ENCODE data around the gene RGS18.

RGS18 gene

DNA sequence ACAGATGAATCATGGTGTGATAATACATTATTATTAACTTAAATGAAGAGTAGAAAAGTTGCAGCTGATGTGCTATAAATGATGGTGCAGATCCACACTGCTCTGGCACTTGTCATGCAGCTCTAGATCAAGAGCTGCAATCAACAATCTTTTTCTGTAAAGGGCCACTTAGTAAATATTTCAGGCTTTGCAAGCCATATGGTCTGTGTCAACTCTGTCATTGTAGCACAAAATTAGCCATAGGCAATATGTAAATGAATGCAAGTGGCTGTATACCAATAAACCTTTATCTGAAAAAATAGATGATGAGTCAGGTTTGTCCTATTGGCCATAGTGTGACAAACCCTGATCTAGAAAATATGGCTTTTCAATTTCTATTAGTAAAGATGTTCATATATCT, 66.6 kb downstream of the RGS18 start:
- DNase-seq (ENCODE audit: low read depth in 1 of 2, low spot score in 1 of 2) = no peak
- Histone ChIP-seq H3K4me3 (replicated peaks; ENCODE audit: insufficient read depth, low read length) (no peak overlapping the region), H3K27me3 (ENCODE audit: insufficient read depth, poor library complexity, severe bottlenecking) (no peaks in the 10 kb centered on the region), H3K27ac (replicated peaks) (no peak overlapping the region)
- TF ChIP-seq POLR2AphosphoS5 (IDR thresholded peaks at IDR 0.05; ENCODE audit: low read depth) (no peak), GABPA (IDR thresholded peaks at IDR 0.05; ENCODE audit: low read depth) (no peak), SPI1 (IDR thresholded peaks at IDR 0.05; ENCODE audit: borderline replicate concordance, low read depth) (no peak)
- TF ChIP-seq, protein P1, sequence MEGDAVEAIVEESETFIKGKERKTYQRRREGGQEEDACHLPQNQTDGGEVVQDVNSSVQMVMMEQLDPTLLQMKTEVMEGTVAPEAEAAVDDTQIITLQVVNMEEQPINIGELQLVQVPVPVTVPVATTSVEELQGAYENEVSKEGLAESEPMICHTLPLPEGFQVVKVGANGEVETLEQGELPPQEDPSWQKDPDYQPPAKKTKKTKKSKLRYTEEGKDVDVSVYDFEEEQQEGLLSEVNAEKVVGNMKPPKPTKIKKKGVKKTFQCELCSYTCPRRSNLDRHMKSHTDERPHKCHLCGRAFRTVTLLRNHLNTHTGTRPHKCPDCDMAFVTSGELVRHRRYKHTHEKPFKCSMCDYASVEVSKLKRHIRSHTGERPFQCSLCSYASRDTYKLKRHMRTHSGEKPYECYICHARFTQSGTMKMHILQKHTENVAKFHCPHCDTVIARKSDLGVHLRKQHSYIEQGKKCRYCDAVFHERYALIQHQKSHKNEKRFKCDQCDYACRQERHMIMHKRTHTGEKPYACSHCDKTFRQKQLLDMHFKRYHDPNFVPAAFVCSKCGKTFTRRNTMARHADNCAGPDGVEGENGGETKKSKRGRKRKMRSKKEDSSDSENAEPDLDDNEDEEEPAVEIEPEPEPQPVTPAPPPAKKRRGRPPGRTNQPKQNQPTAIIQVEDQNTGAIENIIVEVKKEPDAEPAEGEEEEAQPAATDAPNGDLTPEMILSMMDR (IDR thresholded peaks at IDR 0.05; ENCODE audit: insufficient read depth, low read length) = no peak
- TF ChIP-seq, protein P2, sequence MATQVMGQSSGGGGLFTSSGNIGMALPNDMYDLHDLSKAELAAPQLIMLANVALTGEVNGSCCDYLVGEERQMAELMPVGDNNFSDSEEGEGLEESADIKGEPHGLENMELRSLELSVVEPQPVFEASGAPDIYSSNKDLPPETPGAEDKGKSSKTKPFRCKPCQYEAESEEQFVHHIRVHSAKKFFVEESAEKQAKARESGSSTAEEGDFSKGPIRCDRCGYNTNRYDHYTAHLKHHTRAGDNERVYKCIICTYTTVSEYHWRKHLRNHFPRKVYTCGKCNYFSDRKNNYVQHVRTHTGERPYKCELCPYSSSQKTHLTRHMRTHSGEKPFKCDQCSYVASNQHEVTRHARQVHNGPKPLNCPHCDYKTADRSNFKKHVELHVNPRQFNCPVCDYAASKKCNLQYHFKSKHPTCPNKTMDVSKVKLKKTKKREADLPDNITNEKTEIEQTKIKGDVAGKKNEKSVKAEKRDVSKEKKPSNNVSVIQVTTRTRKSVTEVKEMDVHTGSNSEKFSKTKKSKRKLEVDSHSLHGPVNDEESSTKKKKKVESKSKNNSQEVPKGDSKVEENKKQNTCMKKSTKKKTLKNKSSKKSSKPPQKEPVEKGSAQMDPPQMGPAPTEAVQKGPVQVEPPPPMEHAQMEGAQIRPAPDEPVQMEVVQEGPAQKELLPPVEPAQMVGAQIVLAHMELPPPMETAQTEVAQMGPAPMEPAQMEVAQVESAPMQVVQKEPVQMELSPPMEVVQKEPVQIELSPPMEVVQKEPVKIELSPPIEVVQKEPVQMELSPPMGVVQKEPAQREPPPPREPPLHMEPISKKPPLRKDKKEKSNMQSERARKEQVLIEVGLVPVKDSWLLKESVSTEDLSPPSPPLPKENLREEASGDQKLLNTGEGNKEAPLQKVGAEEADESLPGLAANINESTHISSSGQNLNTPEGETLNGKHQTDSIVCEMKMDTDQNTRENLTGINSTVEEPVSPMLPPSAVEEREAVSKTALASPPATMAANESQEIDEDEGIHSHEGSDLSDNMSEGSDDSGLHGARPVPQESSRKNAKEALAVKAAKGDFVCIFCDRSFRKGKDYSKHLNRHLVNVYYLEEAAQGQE (IDR thresholded peaks at IDR 0.05; ENCODE audit: insufficient replicate concordance, low read depth) = no peak

DNA sequence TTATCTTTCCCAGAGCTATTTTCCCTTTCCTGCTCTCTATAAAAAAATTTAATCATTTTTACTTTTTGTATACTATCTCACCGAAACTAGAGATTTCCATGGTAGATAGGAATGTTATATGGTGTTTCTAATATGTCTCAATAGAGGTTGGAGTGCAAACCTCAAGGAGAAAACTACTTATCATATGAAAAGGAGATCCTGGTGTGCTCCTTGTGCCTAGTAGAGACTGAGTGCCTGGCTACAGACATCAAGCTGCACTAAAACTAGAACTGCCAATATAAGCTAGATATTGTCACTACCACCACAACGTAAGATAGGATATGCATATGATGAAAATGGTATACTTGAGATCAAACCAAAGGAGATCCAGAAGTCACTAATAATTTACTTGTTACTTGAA, 67.0 kb downstream of the RGS18 start:
- H3K27me3 ChIP-seq (ENCODE audit: insufficient read depth, poor library complexity, severe bottlenecking) = no peaks in the 10 kb centered on the region
- no peak for TF ChIP-seq SPI1 (IDR thresholded peaks at IDR 0.05; ENCODE audit: borderline replicate concordance, low read depth)
- no peak for TF ChIP-seq GABPA (IDR thresholded peaks at IDR 0.05; ENCODE audit: low read depth)
- TF ChIP-seq, protein P2 (IDR thresholded peaks at IDR 0.05; ENCODE audit: insufficient replicate concordance, low read depth) = no peak
- no peak for TF ChIP-seq POLR2AphosphoS5 (IDR thresholded peaks at IDR 0.05; ENCODE audit: low read depth)
- TF ChIP-seq, protein P1 (IDR thresholded peaks at IDR 0.05; ENCODE audit: insufficient read depth, low read length) = no peak
- peak overlapping the region; percentile 4; the same call in 1 of the 2 replicates for H3K27ac ChIP-seq (replicated peaks)
- no peak for DNase-seq (ENCODE audit: low read depth in 1 of 2, low spot score in 1 of 2)
- no peak overlapping the region for H3K4me3 ChIP-seq (replicated peaks; ENCODE audit: insufficient read depth, low read length)

DNA sequence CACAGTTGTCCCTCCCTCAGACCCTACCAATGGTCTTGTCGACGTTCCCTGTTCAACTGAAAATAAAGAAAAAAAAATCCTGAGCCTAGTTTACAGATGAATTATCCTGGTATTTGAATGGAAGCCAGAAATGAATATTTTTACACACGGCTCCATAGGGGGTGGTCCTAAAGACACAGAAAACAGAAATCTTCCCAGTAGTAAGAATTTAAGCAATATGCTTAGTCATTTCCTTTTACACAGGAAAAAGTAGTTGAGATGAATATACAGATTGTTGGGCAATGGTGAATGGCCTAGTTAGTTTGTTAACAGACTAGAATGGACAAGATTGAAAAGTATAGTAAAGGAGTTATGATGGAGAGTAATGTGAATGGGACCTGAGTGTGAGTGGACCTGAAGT, 67.4 kb downstream of the RGS18 start:
- TF ChIP-seq POLR2AphosphoS5 (IDR thresholded peaks at IDR 0.05; ENCODE audit: low read depth) (no peak), SPI1 (IDR thresholded peaks at IDR 0.05; ENCODE audit: borderline replicate concordance, low read depth) (no peak), GABPA (IDR thresholded peaks at IDR 0.05; ENCODE audit: low read depth) (no peak)
- TF ChIP-seq, protein P2 (IDR thresholded peaks at IDR 0.05; ENCODE audit: insufficient replicate concordance, low read depth) = no peak
- TF ChIP-seq, protein P1 (IDR thresholded peaks at IDR 0.05; ENCODE audit: insufficient read depth, low read length) = no peak
- Histone ChIP-seq H3K27ac (replicated peaks) (peak overlapping the region; percentile 4; the same call in 1 of the 2 replicates), H3K4me3 (replicated peaks; ENCODE audit: insufficient read depth, low read length) (no peak overlapping the region), H3K27me3 (ENCODE audit: insufficient read depth, poor library complexity, severe bottlenecking) (no peaks in the 10 kb centered on the region)
- DNase-seq (ENCODE audit: low read depth in 1 of 2, low spot score in 1 of 2) = peak in 1 of 2 experiments; percentile 22

Measured in HL-60 (cell line).